Epithelial cell of proximal tubule (primary cell): ENCODE measurements around the gene ASTN2. TPM values are rescaled to one million over a fixed set of nuclear protein-coding genes. Genes with fewer than 3 reads are reported as not detected.

Experiments
- DNase-seq: peaks from one replicate; pipeline ENCODE4 v3.0.0-alpha.2; 2011; ENCODE audit warnings: low read depth
- H3K4me3 ChIP-seq: 2 replicates; pipeline ENCODE4 v1.5.1; 2011; ENCODE audit warnings: low read depth, mild to moderate bottlenecking, low read length
- CTCF ChIP-seq: conservative IDR thresholded peaks from 2 replicates; pipeline ENCODE4 v1.5.1; 2012; ENCODE audit warnings: low read depth, mild to moderate bottlenecking, low read length
- total RNA-seq: library from RNA; depleted of rRNA; stranded (reverse); fragments of >200 nt; gene quantifications from 2 replicates; pipeline ENCODE4 v1.2.3, GENCODE V29; 2015

Gene ASTN2
- total RNA-seq, 1 donor from 2014 or later: 4.4 TPM

DNA sequence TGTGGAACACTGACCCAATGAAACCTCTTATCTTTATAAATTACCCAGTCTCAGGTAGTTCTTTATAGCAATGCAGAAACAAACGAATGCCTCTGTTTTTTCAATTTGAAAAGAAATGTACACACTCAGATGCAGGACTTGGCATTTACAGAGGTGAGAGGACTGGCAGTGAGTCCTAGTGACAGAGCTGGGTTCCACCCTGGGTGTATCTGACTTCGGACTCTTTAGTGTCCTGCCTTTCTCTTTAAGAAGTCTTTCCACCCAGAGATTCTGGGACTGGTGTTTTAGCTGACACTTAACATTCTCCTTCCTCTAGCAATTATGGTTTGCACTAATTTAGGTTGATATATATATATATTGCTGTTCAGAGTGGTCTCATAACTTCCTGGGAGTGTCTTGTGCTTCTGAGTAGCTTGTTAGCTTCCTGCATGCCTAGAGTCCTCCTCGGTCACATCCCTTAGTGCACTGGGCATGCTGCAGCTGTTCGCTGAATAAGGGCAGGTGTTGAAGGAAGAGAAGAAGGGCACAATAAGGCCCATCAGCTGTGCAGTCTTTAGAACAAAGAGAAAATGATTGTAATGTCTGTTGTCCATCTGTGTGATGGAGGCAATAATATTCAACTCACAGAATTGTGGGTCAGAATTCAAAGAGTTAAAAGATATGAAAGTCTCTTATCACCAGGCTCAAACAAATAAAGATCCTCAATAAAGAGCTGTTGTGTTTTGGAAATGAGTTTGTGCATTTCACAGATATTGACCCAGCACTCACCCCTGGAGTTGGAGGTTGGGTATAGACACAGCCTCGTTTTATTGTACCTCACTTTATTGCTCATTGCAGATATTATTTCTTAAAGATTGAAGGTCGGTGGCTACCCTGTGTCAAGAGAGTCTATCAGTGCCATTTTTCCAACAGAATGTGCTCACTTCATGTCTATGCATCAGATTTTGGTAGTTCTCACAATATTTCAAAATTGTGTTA lies 540.6 kb downstream of the ASTN2 start:
- TF ChIP-seq CTCF: no peak
- DNase-seq: no peak
- H3K4me3 ChIP-seq: no peak overlapping the region

DNA sequence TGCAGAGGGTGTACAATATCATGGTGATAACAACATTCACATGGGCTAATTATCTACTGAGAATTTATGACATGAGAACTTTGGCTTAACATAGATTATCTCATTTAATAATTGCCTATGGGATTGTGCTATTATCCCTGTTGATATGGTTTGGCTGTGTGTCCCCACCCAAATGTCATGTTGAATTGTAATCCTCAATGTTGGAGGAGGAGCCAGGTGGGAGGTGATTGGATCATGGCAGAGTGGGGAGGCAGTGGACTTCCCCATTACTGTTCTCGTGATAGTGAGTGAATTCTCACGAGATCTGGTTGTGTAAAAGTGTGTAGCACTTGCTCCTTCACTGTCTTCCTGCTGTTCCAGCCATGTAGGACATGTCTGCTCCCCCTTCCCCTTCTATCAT lies 541.4 kb downstream of the ASTN2 start:
- TF ChIP-seq CTCF: no peak
- no peak for DNase-seq
- H3K4me3 ChIP-seq: no peak overlapping the region

GRCh38 chr9:116870566-116870965 lies 544.3 kb downstream of the ASTN2 start:
- no peak overlapping the region for H3K4me3 ChIP-seq
- peak; percentile 95 for DNase-seq
- TF ChIP-seq CTCF: no peak

- no peak for TF ChIP-seq CTCF
- H3K4me3 ChIP-seq: no peak overlapping the region
- peak; percentile 88 for DNase-seq
Measured at GRCh38 chr9:116868201-116868600, 546.7 kb downstream of the ASTN2 start.

DNA sequence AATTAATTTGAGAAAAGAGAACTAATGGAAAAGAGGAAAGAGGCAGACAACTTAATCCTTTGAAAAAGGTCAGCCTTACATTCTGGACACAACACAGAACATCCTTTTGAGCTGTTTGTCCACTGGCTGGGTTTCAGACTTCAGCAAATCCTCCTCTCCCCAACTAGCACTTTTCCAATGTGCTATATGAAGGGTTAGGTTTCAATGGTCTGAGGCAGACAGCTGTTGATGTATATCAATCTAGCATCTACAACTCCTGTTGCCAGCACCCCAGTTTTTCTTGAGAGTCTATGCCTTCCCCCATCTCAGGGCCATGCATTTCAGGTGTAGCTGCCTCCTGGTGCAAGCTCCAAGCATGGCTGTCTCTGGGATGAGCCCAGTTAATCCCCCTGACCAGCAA lies 553.5 kb downstream of the ASTN2 start:
- H3K4me3 ChIP-seq: no peak overlapping the region
- no peak for TF ChIP-seq CTCF
- no peak for DNase-seq

DNA sequence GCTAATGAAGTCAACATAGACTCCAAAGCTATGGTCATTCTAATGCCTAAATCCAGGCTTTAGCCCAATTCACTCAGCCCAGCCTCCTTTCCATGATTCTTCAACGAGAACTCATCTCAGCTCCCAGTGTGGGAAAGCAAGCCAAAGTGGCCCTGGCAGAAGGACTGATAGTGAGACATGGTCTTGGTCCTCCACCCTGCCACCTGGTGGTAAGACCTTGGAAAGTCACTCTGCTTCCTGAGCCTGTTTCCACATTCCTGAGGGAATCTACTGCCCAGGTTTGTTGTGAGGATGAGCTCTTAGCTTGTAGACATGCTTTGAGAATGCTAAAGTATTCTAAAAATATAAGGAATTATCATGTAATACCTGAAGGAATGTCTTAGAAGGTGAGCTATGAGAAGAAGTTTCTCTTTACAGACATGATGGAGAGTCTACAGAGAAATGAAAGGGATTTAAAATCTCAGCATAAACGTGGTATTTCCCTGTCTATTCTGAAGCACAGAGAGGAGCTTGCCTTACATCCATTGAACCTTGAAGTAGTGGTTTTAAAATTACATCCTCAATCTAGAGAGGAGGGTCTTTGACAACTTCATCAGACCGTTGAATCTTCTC lies 554.2 kb downstream of the ASTN2 start:
- peak; percentile 91 for TF ChIP-seq CTCF

More for the DNA sequence above, 554.2 kb downstream of the ASTN2 start:
- H3K4me3 ChIP-seq: no peak overlapping the region
- DNase-seq: no peak
